Neural progenitor cell (in vitro differentiated cells): Measurements from ENCODE around the gene NHLRC3. TPM values are rescaled to one million over a fixed set of nuclear protein-coding genes. Genes with fewer than 3 reads are reported as not detected.

Experiments
- DNase-seq: peaks from one replicate; pipeline ENCODE4 v3.0.0-alpha.2; 2016; ENCODE audit warnings: low spot score
- H2AFZ ChIP-seq: fragments of 200-600 bp; sonication (generic); replicated peaks from 2 replicates; pipeline ENCODE4 v1.6.1; 2016; ENCODE audit warnings: antibody characterized with exemption
- H3F3A ChIP-seq: fragments of 200-600 bp; sonication (generic); 2 replicates; pipeline ENCODE4 v1.6.1; 2016; ENCODE audit warnings: antibody characterized with exemption, low read depth
- H3K27ac ChIP-seq: fragments of 200-600 bp; sonication (generic); 2 replicates; pipeline ENCODE4 v1.5.1; 2016; ENCODE audit warnings: mild to moderate bottlenecking
- H3K27me3 ChIP-seq: fragments of 200-600 bp; sonication (generic); 2 replicates; pipeline ENCODE4 v1.6.1; 2016; ENCODE audit warnings: mild to moderate bottlenecking, moderate library complexity
- H3K36me3 ChIP-seq: fragments of 200-600 bp; sonication (generic); 2 replicates; pipeline ENCODE4 v1.5.1; 2016
- H3K4me1 ChIP-seq: fragments of 200-600 bp; sonication (generic); 2 replicates; pipeline ENCODE4 v1.6.1; 2016; ENCODE audit warnings: mixed run types
- H3K4me2 ChIP-seq: fragments of 200-600 bp; sonication (generic); 2 replicates; pipeline ENCODE4 v1.6.1; 2016
- H3K4me3 ChIP-seq: fragments of 200-600 bp; sonication (generic); 2 replicates; pipeline ENCODE4 v1.5.1; 2016
- H3K79me2 ChIP-seq: fragments of 200-600 bp; sonication (generic); 2 replicates; pipeline ENCODE4 v1.6.1; 2016; ENCODE audit warnings: low read depth
- H3K9ac ChIP-seq: fragments of 200-600 bp; sonication (generic); 2 replicates; pipeline ENCODE4 v1.6.1; 2016
- H3K9me3 ChIP-seq: fragments of 200-600 bp; sonication (generic); 2 replicates; pipeline ENCODE4 v1.5.1; 2016; ENCODE audit warnings: low read depth
- H4K20me1 ChIP-seq: fragments of 200-600 bp; sonication (generic); 2 replicates; pipeline ENCODE4 v1.6.1; 2016; ENCODE audit warnings: low read depth
- H3K27ac Mint-ChIP-seq: 3 replicates; pipeline ENCODE4 v1.8.0; 2021; ENCODE audit warnings: mixed read lengths
- H3K27me3 Mint-ChIP-seq: 2 replicates; pipeline ENCODE4 v1.8.0; 2022; ENCODE audit warnings: low read depth, mild to moderate bottlenecking, inconsistent platforms, moderate library complexity, mixed read lengths; ENCODE audit not compliant: insufficient read depth
- H3K36me3 Mint-ChIP-seq: 3 replicates; pipeline ENCODE4 v1.8.0; 2021; ENCODE audit warnings: mixed read lengths
- H3K4me1 Mint-ChIP-seq: 3 replicates; pipeline ENCODE4 v1.8.0; 2021; ENCODE audit warnings: mixed read lengths
- H3K4me3 Mint-ChIP-seq: 3 replicates; pipeline ENCODE4 v1.8.0; 2021; ENCODE audit warnings: mild to moderate bottlenecking, moderate library complexity, mixed read lengths
- H3K9me3 Mint-ChIP-seq: 3 replicates; pipeline ENCODE4 v1.8.0; 2020; ENCODE audit warnings: mixed read lengths
- EZH2 ChIP-seq: fragments of 200-600 bp; sonication (generic); IDR thresholded peaks from 2 replicates; pipeline ENCODE4 v1.6.1; 2017; ENCODE audit warnings: antibody characterized with exemption, mild to moderate bottlenecking, moderate library complexity
- EZH2phosphoT487 ChIP-seq: fragments of 200-600 bp; sonication (generic); IDR thresholded peaks from 2 replicates; pipeline ENCODE4 v1.6.1; 2017; ENCODE audit warnings: antibody characterized with exemption
- total RNA-seq: library from RNA; depleted of rRNA; stranded (reverse); fragments of >200 nt; gene quantifications from 2 replicates; pipeline ENCODE4 v1.2.3, GENCODE V29; 2015; ENCODE audit warnings: low replicate concordance
- TF ChIP-seq, protein P1 (sequence below): fragments of 200-600 bp; sonication (generic); IDR thresholded peaks from 2 replicates; pipeline ENCODE4 v1.5.1; 2017; ENCODE audit warnings: antibody characterized with exemption, mild to moderate bottlenecking

The NHLRC3 gene
- total RNA-seq, 1 donor from 2014 or later = 42.5 TPM

DNA sequence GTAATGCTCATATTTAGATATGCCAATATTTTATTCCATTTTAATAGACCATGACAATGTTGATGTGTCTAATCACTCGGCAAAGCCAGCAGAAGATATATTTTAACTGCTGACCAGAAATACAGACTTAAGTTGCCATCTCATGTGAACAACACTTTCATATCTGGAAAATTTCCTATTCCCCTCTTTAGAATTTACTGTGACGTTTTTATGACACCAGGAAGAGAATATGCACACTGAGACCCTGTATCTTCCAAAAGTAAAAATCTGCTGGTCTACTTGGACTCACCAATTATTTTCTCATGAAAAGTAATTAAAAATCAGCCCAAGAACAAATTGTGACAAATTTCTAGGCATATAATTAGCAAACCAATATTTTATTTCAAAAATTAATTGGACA lies 2.5 kb upstream of the NHLRC3 start:
- H3K36me3 ChIP-seq = peaks cover 1% of the 10 kb centered on the region
- H3K79me2 ChIP-seq = peaks cover 88% of the 10 kb centered on the region
- TF ChIP-seq, protein P1, sequence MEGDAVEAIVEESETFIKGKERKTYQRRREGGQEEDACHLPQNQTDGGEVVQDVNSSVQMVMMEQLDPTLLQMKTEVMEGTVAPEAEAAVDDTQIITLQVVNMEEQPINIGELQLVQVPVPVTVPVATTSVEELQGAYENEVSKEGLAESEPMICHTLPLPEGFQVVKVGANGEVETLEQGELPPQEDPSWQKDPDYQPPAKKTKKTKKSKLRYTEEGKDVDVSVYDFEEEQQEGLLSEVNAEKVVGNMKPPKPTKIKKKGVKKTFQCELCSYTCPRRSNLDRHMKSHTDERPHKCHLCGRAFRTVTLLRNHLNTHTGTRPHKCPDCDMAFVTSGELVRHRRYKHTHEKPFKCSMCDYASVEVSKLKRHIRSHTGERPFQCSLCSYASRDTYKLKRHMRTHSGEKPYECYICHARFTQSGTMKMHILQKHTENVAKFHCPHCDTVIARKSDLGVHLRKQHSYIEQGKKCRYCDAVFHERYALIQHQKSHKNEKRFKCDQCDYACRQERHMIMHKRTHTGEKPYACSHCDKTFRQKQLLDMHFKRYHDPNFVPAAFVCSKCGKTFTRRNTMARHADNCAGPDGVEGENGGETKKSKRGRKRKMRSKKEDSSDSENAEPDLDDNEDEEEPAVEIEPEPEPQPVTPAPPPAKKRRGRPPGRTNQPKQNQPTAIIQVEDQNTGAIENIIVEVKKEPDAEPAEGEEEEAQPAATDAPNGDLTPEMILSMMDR = no peak
- TF ChIP-seq EZH2phosphoT487 = no peak
- no peak for TF ChIP-seq EZH2
- H3K9me3 ChIP-seq = no peaks in the 10 kb centered on the region
- Mint-ChIP-seq H3K4me1 (peaks cover 43% of the 10 kb centered on the region), H3K36me3 (no peaks in the 10 kb centered on the region), H3K9me3 (no peaks in the 10 kb centered on the region), H3K27me3 (peaks cover 5% of the 10 kb centered on the region), H3K4me3 (peak overlapping the region; percentile 93), H3K27ac (no peak overlapping the region)
- H3K4me3 ChIP-seq = peak overlapping the region; percentile 94
- peak overlapping the region; percentile 97 for H3K4me2 ChIP-seq
- no peak overlapping the region for H3K27ac ChIP-seq
- H3K9ac ChIP-seq = peak overlapping the region; percentile 78
- DNase-seq = no peak
- no peak overlapping the region for H2AFZ ChIP-seq
- H3K4me1 ChIP-seq = peaks cover 30% of the 10 kb centered on the region
- H3K27me3 ChIP-seq = no peaks in the 10 kb centered on the region
- peaks cover 61% of the 10 kb centered on the region for H4K20me1 ChIP-seq
- H3F3A ChIP-seq = no peaks in the 10 kb centered on the region

DNA sequence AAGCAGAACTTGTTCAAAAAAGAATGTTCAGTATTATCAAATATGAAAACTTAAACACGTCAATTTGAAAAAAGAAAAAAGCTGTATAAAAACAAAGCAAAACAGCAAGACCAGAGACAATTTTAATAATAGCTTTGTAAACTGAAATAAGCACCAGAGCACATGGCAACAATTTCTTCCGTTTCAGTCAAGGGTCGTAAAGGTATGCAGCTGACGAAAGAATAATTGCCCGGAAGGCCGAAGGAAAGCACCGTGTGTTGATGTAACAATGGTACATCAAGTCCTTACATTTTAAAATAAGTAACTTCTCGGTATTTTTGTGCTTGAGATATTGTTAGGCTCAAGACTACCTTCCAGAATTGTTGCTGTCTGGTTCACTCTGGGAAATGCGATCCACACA lies 2.0 kb upstream of the NHLRC3 start:
- Mint-ChIP-seq H3K27me3 (peaks cover 5% of the 10 kb centered on the region), H3K36me3 (no peaks in the 10 kb centered on the region), H3K9me3 (no peaks in the 10 kb centered on the region), H3K4me1 (peaks cover 45% of the 10 kb centered on the region), H3K27ac (no peak overlapping the region), H3K4me3 (peak overlapping the region; percentile 93)
- H2AFZ ChIP-seq = no peak overlapping the region
- H4K20me1 ChIP-seq = peaks cover 61% of the 10 kb centered on the region
- peaks cover 84% of the 10 kb centered on the region for H3K79me2 ChIP-seq
- peaks cover 3% of the 10 kb centered on the region for H3K36me3 ChIP-seq
- H3K4me3 ChIP-seq = peak overlapping the region; percentile 94
- TF ChIP-seq, protein P1 = no peak
- TF ChIP-seq EZH2 = no peak
- no peak for TF ChIP-seq EZH2phosphoT487
- peak overlapping the region; percentile 78 for H3K9ac ChIP-seq
- H3K4me2 ChIP-seq = peak overlapping the region; percentile 97
- no peaks in the 10 kb centered on the region for H3F3A ChIP-seq
- H3K4me1 ChIP-seq = peaks cover 30% of the 10 kb centered on the region
- DNase-seq = no peak
- H3K27me3 ChIP-seq = no peaks in the 10 kb centered on the region
- H3K27ac ChIP-seq = no peak overlapping the region
- H3K9me3 ChIP-seq = no peaks in the 10 kb centered on the region

DNA sequence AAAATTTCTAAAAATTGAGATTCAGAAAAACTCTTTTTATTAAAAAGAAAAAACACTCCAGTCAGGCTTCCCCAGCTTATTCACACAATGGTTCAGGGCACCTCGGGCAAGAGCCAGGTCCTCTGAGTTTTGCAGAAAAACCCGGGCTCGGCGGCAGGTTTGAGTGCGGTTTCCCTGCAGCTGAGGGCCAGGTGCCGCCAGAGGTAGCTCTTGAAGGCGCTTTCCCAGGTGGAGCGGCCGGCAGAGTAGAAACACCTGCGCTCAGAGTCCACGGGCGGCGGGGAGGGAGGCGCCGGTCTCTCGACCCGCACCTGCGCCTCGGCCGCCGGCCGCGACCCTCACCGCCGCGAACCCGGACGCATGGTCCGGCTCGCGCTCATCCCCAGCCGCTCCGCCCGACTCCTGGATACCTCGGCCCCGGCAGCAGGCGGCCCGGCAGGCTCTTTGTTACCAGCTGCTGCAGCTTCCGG lies 811 bp upstream of the NHLRC3 start:
- H3K4me3 ChIP-seq = peak overlapping the region; percentile 94
- peaks cover 5% of the 10 kb centered on the region for H3K27me3 Mint-ChIP-seq
- peak overlapping the region; percentile 93 for H3K4me3 Mint-ChIP-seq
- peak overlapping the region; percentile 81 for H3K27ac Mint-ChIP-seq
- no peaks in the 10 kb centered on the region for H3K9me3 ChIP-seq
- peak overlapping the region; percentile 90 for H3K27ac ChIP-seq
- H3K9me3 Mint-ChIP-seq = no peaks in the 10 kb centered on the region
- H3K4me1 ChIP-seq = peaks cover 30% of the 10 kb centered on the region
- H3K36me3 Mint-ChIP-seq = no peaks in the 10 kb centered on the region
- no peaks in the 10 kb centered on the region for H3K27me3 ChIP-seq
- DNase-seq = no peak
- peak overlapping the region; percentile 78 for H3K9ac ChIP-seq
- peaks cover 77% of the 10 kb centered on the region for H3K79me2 ChIP-seq
- H4K20me1 ChIP-seq = peaks cover 49% of the 10 kb centered on the region
- no peaks in the 10 kb centered on the region for H3F3A ChIP-seq
- H3K4me2 ChIP-seq = peak overlapping the region; percentile 97
- peaks cover 3% of the 10 kb centered on the region for H3K36me3 ChIP-seq
- H2AFZ ChIP-seq = peak overlapping the region; percentile 94
- peaks cover 42% of the 10 kb centered on the region for H3K4me1 Mint-ChIP-seq
- TF ChIP-seq, protein P1 = no peak
- TF ChIP-seq EZH2phosphoT487 = no peak
- TF ChIP-seq EZH2 = no peak
